Measurements from ENCODE around the gene ANGPTL3. TPM values are rescaled to one million over a fixed set of nuclear protein-coding genes. Genes with fewer than 3 reads are reported as not detected.
"Not testable (repeated sequence)": the region's sequence is repeated elsewhere in the genome, so short reads cannot be mapped to it uniquely, and the experiment has no call there.

Gene ANGPTL3, protein sequence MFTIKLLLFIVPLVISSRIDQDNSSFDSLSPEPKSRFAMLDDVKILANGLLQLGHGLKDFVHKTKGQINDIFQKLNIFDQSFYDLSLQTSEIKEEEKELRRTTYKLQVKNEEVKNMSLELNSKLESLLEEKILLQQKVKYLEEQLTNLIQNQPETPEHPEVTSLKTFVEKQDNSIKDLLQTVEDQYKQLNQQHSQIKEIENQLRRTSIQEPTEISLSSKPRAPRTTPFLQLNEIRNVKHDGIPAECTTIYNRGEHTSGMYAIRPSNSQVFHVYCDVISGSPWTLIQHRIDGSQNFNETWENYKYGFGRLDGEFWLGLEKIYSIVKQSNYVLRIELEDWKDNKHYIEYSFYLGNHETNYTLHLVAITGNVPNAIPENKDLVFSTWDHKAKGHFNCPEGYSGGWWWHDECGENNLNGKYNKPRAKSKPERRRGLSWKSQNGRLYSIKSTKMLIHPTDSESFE
- not detected for total RNA-seq
- polyA plus RNA-seq (2013, experiment 1 of 2), result 0.11 TPM
- polyA plus RNA-seq (2013, experiment 2 of 2), result 0.12 TPM
- total RNA-seq, result 0 to 0.08 (median 0) reads per million in 172 experiments

DNA sequence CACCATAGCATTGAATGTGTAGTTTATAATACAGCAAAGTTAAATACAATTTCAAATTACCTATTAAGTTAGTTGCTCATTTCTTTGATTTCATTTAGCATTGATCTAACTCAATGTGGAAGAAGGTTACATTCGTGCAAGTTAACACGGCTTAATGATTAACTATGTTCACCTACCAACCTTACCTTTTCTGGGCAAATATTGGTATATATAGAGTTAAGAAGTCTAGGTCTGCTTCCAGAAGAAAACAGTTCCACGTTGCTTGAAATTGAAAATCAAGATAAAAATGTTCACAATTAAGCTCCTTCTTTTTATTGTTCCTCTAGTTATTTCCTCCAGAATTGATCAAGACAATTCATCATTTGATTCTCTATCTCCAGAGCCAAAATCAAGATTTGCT lies at the start of gene ANGPTL3:
TSS of gene ANGPTL3 (plus strand) at position 240 of the 400 bp plus-strand sequence. CDS start at position 287, 47 bp downstream.
- no peak within 1 kb of the TSS for H3K4me3 ChIP-seq (ENCODE audit: low read length)
- CTCF ChIA-PET, result no interaction called here
- H3K27me3 Mint-ChIP-seq, result no peaks in the 10 kb centered on the region

DNA sequence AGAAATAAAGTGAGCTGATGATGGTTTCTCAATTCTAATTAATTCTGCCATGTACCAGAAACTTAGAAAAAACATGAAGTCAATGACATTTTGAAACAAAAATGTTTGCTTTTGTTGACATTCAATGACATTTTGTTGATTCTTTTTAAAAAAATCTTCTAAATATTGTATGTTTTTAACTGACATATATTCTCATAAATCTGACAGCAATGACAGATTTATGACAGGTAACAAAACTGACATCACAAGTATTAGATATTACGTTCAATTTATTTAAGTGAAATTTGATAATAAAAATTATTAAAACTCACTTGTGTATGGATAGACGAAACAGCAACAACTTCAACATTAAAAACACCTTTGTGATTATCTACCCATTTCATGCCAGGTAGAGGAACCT lies 36.0 kb upstream of the ANGPTL3 start:
- ATAC-seq (ENCODE audit: poor library complexity), result no peak
- H3K27me3 ChIP-seq (ENCODE audit: control insufficient read depth in 1 of 2, insufficient read depth in 2 of 2, low read length in 2 of 2), result no peaks in the 10 kb centered on the region
- no peak for DNase-seq
- H3K36me3 ChIP-seq (ENCODE audit: insufficient read depth, low read length), result no peaks in the 10 kb centered on the region
- H3K36me3 Mint-ChIP-seq (ENCODE audit: low read depth), result peaks cover 22% of the 10 kb centered on the region
- no peak overlapping the region for H3K27ac ChIP-seq (ENCODE audit: low read depth in 1 of 2, low read length in 2 of 2)
- H3K27me3 Mint-ChIP-seq, result no peaks in the 10 kb centered on the region
- H3K9me3 Mint-ChIP-seq, result no peaks in the 10 kb centered on the region
- no peaks in the 10 kb centered on the region for H3K4me1 ChIP-seq (ENCODE audit: insufficient read depth, low read length)
- TF ChIP-seq, protein P1, sequence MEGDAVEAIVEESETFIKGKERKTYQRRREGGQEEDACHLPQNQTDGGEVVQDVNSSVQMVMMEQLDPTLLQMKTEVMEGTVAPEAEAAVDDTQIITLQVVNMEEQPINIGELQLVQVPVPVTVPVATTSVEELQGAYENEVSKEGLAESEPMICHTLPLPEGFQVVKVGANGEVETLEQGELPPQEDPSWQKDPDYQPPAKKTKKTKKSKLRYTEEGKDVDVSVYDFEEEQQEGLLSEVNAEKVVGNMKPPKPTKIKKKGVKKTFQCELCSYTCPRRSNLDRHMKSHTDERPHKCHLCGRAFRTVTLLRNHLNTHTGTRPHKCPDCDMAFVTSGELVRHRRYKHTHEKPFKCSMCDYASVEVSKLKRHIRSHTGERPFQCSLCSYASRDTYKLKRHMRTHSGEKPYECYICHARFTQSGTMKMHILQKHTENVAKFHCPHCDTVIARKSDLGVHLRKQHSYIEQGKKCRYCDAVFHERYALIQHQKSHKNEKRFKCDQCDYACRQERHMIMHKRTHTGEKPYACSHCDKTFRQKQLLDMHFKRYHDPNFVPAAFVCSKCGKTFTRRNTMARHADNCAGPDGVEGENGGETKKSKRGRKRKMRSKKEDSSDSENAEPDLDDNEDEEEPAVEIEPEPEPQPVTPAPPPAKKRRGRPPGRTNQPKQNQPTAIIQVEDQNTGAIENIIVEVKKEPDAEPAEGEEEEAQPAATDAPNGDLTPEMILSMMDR (IDR thresholded peaks at IDR 0.05), result no peak
- no peak overlapping the region for H3K27ac Mint-ChIP-seq
- H3K4me3 ChIP-seq (ENCODE audit: low read length), result no peak overlapping the region
- ChIA-PET POLR2A (no interaction called here), CTCF (no interaction called here)
- intact Hi-C loops (cut with DNase I, micrococcal nuclease), result no loop called here
- H3K4me3 Mint-ChIP-seq, result no peak overlapping the region
- no peaks in the 10 kb centered on the region for H3K4me1 Mint-ChIP-seq (ENCODE audit: low read depth)
- H3K9me3 ChIP-seq (ENCODE audit: control insufficient read depth in 1 of 2, insufficient read depth in 1 of 2, low read length in 2 of 2), result no peaks in the 10 kb centered on the region

More for the DNA sequence above, at the start of gene ANGPTL3:
- Mint-ChIP-seq H3K4me3 (no peak within 1 kb of the TSS), H3K4me1 (ENCODE audit: low read depth) (no peaks in the 10 kb centered on the region), H3K36me3 (ENCODE audit: low read depth) (no peaks in the 10 kb centered on the region), H3K9me3 (no peaks in the 10 kb centered on the region), H3K27ac (no peak within 1 kb of the TSS)
- ATAC-seq (ENCODE audit: poor library complexity), result no peak
- DNase-seq, result no peak
- no peaks in the 10 kb centered on the region for H3K36me3 ChIP-seq (ENCODE audit: insufficient read depth, low read length)
- TF ChIP-seq, protein P1 (IDR thresholded peaks at IDR 0.05), result no peak
- no peaks in the 10 kb centered on the region for H3K9me3 ChIP-seq (ENCODE audit: control insufficient read depth in 1 of 2, insufficient read depth in 1 of 2, low read length in 2 of 2)
- H3K27me3 ChIP-seq (ENCODE audit: control insufficient read depth in 1 of 2, insufficient read depth in 2 of 2, low read length in 2 of 2), result no peaks in the 10 kb centered on the region
- H3K27ac ChIP-seq (ENCODE audit: low read depth in 1 of 2, low read length in 2 of 2), result no peak within 1 kb of the TSS
- no peaks in the 10 kb centered on the region for H3K4me1 ChIP-seq (ENCODE audit: insufficient read depth, low read length)
- POLR2A ChIA-PET, result no interaction called here
- intact Hi-C loops (cut with DNase I, micrococcal nuclease), result no loop called here

DNA sequence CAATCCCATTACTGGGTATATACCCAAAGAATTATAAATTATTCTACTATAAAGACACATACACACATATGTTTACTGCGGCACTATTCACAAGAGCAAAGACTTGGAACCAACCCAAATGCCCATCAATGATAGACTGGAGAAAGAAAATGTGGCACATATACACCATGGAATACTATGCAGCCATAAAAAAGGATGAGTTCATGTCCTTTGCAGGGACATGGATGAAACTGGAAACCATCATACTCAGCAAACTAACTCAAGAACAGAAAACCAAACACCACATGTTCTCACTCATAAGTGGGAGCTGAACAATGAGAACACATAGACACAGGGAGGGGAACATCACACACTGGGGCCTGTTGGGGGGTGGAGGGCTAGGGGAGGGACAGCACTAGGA lies 30.1 kb upstream of the ANGPTL3 start:
- H3K27ac ChIP-seq (ENCODE audit: low read depth in 1 of 2, low read length in 2 of 2); DNase-seq; CTCF ChIA-PET; H3K27ac Mint-ChIP-seq; H3K4me1 Mint-ChIP-seq (ENCODE audit: low read depth); H3K4me3 ChIP-seq (ENCODE audit: low read length); H3K9me3 ChIP-seq (ENCODE audit: control insufficient read depth in 1 of 2, insufficient read depth in 1 of 2, low read length in 2 of 2); H3K36me3 ChIP-seq (ENCODE audit: insufficient read depth, low read length); H3K27me3 ChIP-seq (ENCODE audit: control insufficient read depth in 1 of 2, insufficient read depth in 2 of 2, low read length in 2 of 2); H3K4me3 Mint-ChIP-seq; H3K27me3 Mint-ChIP-seq; POLR2A ChIA-PET; intact Hi-C loops (cut with DNase I, micrococcal nuclease); H3K4me1 ChIP-seq (ENCODE audit: insufficient read depth, low read length); ATAC-seq (ENCODE audit: poor library complexity): not testable (repeated sequence)
- peaks cover 15% of the 10 kb centered on the region for H3K9me3 Mint-ChIP-seq
- H3K36me3 Mint-ChIP-seq (ENCODE audit: low read depth), result peaks cover 67% of the 10 kb centered on the region

DNA sequence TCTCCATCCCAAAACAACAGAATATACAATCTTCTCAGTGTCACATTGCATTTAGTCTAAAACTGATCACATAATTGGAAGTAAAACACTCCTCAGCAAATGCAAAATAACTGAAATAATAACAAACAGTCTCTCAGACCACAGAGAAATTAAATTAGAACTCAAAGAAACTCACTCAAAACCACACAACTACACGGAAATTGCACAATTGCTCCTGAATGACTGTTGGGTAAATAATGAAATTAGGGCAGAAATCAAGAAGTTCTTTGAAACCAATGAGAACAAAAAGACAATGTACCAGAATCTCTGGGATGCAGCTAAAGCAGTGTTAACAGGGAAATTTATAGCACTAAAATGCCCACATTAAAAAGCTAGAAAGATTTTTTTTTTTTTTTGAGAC lies 29.4 kb upstream of the ANGPTL3 start:
- H3K27me3 Mint-ChIP-seq; H3K4me3 ChIP-seq (ENCODE audit: low read length); H3K9me3 ChIP-seq (ENCODE audit: control insufficient read depth in 1 of 2, insufficient read depth in 1 of 2, low read length in 2 of 2); H3K27ac ChIP-seq (ENCODE audit: low read depth in 1 of 2, low read length in 2 of 2); H3K27ac Mint-ChIP-seq; H3K4me1 ChIP-seq (ENCODE audit: insufficient read depth, low read length); ATAC-seq (ENCODE audit: poor library complexity); H3K27me3 ChIP-seq (ENCODE audit: control insufficient read depth in 1 of 2, insufficient read depth in 2 of 2, low read length in 2 of 2); CTCF ChIA-PET; H3K4me3 Mint-ChIP-seq; DNase-seq; H3K4me1 Mint-ChIP-seq (ENCODE audit: low read depth); intact Hi-C loops (cut with DNase I, micrococcal nuclease); H3K36me3 ChIP-seq (ENCODE audit: insufficient read depth, low read length): not testable (repeated sequence)
- POLR2A ChIA-PET, result interaction anchor here (0.6 kb wide), 1 partner anchor 132 kb away, joined by 3 read pairs; no protein-coding TSS in a partner anchor
- H3K9me3 Mint-ChIP-seq, result peaks cover 15% of the 10 kb centered on the region
- H3K36me3 Mint-ChIP-seq (ENCODE audit: low read depth), result peaks cover 72% of the 10 kb centered on the region

DNA sequence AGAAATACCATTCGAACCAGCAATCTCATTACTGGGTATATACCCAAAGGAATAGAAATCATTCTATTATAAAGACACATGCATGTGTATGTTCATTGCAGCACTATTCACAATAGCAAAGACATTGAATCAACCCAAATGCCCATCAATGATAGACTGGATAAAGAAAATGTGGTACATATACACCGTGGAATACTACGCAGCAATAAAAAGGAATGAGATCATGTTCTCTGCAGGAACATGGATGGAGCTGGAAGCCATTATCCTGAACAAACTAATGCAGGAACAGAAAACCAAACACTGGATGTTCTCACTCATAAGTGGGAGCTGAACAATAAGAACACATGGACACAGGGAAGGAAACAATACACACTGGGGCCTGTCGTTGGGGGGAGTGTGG lies 25.8 kb upstream of the ANGPTL3 start:
- H3K4me3 ChIP-seq (ENCODE audit: low read length); H3K4me1 Mint-ChIP-seq (ENCODE audit: low read depth); CTCF ChIA-PET; H3K4me3 Mint-ChIP-seq; POLR2A ChIA-PET; H3K9me3 ChIP-seq (ENCODE audit: control insufficient read depth in 1 of 2, insufficient read depth in 1 of 2, low read length in 2 of 2); ATAC-seq (ENCODE audit: poor library complexity); DNase-seq; H3K4me1 ChIP-seq (ENCODE audit: insufficient read depth, low read length); H3K27me3 Mint-ChIP-seq; H3K27me3 ChIP-seq (ENCODE audit: control insufficient read depth in 1 of 2, insufficient read depth in 2 of 2, low read length in 2 of 2); H3K36me3 ChIP-seq (ENCODE audit: insufficient read depth, low read length); H3K27ac ChIP-seq (ENCODE audit: low read depth in 1 of 2, low read length in 2 of 2); H3K27ac Mint-ChIP-seq; intact Hi-C loops (cut with DNase I, micrococcal nuclease): not testable (repeated sequence)
- peaks cover 15% of the 10 kb centered on the region for H3K9me3 Mint-ChIP-seq
- H3K36me3 Mint-ChIP-seq (ENCODE audit: low read depth), result peaks cover 79% of the 10 kb centered on the region
